NCI-H1930 (cell line): ENCODE results near the gene NFATC4.
"Not testable (repeated sequence)": the region's sequence is repeated elsewhere in the genome, so short reads cannot be mapped to it uniquely, and the experiment has no call there.

Experiments
- DNase-seq, 2 experiments: peaks; one replicate each; lab custom pipeline; 2025; lab: John Stamatoyannopoulos, UW

The NFATC4 gene

DNA sequence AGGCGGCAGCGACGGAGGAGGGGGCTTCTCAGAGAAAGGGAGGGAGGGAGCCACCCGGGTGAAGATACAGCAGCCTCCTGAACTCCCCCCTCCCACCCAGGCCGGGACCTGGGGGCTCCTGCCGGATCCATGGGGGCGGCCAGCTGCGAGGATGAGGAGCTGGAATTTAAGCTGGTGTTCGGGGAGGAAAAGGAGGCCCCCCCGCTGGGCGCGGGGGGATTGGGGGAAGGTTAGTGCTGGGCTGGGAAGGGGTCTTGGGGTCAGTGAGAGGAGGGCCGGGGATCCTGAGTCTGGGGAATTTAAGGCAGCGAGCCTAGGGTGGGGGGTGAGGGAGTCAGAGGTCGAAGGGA, 203 bp downstream of the NFATC4 start:
- DNase-seq, result no peak

DNA sequence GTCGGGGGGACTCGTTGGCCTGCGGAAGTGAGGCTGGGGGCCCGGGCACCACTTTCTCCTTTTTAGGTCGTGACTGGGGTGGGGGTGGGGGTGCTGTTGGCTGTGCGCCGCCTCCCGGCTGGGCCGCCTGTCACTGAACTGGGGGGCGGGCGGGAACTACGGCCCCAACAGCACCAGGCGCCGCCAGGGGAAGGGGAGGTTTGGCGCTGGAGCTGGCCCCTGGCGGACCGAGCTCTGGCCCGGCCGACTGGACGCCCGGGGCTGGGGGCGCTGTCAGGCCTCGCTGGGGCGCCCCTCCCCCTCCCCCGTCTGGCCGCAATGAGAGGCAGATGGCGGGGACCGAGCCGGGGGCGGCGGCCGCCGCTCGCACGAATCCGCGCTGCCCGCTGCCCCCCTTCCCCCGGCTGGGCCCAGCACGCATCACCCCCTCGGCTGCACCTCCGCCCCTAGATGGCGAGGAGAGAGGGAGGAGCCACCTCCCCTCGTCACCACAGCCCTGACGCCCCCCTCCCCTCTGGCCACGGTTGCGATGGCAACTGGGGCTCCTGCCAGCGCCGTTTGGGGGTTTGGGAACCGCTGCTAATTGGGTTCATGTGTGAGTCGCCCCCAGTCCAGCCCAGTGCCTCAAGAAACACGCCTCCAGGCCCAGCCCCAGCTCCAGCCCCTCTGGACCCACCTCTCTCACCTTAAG, 723 bp downstream of the NFATC4 start:
- DNase-seq, result peak; percentile 40 to 70

DNA sequence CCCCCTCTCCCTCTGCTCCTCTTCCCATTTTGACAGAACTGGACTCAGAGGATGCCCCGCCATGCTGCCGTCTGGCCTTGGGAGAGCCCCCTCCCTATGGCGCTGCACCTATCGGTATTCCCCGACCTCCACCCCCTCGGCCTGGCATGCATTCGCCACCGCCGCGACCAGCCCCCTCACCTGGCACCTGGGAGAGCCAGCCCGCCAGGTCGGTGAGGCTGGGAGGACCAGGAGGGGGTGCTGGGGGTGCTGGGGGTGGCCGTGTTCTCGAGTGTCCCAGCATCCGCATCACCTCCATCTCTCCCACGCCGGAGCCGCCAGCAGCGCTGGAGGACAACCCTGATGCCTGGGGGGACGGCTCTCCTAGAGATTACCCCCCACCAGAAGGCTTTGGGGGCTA, 1.5 kb downstream of the NFATC4 start:
- no peak for DNase-seq

DNA sequence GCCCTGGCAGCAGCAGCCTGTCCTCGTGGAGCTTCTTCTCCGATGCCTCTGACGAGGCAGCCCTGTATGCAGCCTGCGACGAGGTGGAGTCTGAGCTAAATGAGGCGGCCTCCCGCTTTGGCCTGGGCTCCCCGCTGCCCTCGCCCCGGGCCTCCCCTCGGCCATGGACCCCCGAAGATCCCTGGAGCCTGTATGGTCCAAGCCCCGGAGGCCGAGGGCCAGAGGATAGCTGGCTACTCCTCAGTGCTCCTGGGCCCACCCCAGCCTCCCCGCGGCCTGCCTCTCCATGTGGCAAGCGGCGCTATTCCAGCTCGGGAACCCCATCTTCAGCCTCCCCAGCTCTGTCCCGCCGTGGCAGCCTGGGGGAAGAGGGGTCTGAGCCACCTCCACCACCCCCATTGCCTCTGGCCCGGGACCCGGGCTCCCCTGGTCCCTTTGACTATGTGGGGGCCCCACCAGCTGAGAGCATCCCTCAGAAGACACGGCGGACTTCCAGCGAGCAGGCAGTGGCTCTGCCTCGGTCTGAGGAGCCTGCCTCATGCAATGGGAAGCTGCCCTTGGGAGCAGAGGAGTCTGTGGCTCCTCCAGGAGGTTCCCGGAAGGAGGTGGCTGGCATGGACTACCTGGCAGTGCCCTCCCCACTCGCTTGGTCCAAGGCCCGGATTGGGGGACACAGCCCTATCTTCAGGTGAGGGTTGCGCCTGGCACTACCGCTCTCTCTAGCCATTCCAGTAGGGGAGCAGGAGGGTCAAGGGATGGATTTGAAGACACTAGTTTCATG, 2.1 kb downstream of the NFATC4 start:
- DNase-seq, result no peak

DNA sequence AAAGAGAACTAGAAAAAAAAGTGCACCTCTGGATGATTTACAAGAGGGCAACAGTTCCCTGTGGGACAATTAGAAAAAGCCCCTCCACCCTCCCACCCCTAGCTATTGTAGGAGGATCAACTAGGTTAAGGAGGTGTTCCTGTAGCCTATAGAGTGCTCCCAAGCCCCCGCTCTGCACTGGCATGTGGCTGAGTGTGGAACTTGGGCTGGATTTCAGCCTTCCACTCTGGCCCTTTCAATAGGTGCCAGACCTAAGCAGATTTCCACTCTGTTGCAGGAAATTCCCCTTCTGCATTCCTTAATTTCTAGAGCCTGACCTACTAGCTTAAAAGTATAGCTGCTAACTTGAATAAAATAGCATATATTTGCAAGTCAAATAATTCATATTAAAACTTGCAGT, 2.8 kb downstream of the NFATC4 start:
- no peak for DNase-seq

DNA sequence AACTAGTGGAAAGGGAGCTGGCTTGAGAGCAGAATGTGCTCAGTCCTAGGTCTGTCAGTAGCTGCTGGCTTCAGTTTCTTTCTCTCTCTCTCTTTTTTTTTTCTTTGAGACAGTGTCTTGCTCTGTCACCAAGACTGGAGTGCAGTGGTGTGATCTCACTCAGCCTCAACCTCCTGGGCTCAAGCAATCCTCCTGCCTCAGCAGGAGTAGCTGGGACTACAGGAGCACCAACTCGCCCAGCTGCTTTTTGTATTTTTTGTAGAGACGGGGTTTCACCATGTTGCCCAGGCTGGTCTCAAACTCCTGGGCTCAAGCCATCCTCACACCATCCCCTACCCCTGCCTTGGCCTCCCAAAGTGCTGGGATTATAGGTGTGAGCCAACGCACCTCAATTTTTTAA, 3.6 kb downstream of the NFATC4 start:
- not testable (repeated sequence) for DNase-seq

DNA sequence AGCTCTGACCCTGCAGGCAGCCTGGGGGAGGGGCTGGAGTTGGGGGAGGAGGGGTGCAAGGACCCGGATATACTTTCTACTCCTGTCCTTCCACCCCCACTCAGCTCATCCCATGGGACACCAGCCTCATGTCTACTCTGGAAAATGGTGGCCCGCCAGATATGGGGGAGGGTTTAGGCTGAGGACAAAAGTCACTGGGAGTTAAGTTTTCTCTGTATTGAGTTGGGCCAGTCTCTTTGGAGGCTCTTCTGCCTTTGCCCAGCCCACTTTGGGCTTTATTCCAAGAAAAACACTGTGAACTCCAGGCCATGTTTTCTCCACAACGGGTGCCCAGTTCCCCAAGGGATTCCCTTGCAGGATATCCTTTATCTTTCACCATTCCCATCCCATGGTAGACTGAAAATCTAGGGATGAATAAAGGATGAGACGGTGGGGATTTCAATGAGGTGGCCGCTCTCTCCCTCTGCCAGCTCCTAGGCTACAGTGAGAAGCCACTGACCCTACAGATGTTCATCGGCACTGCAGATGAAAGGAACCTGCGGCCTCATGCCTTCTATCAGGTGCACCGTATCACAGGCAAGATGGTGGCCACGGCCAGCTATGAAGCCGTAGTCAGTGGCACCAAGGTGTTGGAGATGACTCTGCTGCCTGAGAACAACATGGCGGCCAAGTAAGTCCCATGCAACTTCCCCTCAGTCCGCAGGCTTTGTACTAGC, 4.9 kb downstream of the NFATC4 start:
- DNase-seq, result no peak

DNA sequence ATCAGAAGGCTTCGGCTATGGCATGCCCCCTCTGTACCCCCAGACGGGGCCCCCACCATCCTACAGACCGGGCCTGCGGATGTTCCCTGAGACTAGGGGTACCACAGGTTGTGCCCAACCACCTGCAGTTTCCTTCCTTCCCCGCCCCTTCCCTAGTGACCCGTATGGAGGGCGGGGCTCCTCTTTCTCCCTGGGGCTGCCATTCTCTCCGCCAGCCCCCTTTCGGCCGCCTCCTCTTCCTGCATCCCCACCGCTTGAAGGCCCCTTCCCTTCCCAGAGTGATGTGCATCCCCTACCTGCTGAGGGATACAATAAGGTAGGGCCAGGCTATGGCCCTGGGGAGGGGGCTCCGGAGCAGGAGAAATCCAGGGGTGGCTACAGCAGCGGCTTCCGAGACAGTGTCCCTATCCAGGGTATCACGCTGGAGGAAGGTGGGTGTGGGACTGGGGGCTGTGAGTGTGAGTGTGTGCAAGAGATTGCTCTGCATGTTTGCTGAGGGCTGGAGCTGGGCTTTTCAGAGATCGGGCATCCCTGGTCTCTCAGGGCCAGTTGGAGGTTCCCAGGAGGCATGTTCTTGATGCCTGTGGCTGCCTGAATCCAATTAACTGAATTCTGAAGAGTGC, 8.6 kb downstream of the NFATC4 start:
- no peak for DNase-seq

DNA sequence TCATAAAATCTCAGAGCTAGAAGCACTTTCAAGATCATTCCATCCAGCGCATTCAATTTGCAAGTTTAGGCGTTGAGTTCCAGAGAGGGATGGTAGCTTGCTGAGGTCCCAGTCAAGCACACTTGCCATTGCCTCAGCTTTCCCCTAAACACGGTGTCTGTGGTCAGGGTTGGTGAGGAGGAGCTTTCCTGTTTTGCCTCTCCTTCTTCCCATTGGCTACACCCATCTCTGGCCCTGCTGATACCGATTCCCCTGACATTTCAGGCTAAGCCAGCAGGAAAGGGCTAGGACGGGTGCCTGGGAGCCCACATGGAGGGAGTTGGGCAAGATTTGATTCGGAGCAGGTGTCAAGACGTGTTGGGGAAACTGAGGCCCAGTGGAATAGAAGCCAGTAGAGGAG, 9.1 kb downstream of the NFATC4 start:
- no peak for DNase-seq

DNA sequence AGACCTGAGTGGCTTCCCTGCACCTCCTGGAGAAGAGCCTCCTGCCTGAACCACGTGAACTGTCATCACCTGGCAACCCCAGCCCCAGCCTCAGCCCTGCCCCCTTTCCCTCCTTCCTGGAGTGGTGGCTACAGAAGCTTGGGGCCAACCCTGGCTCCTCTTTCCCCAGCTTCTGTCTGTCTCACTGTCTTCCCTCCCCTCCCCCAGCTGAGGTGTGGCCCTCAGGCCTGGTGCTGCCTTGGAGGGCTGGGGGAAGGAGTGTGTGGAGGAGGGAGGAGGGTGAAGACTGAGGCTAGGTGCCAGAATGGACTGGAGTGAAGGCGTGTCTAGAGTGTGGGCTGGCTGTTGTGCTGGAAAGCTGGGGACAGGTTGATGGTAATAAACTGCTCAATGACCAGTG, 9.7 kb downstream of the NFATC4 start:
- no peak for DNase-seq

DNA sequence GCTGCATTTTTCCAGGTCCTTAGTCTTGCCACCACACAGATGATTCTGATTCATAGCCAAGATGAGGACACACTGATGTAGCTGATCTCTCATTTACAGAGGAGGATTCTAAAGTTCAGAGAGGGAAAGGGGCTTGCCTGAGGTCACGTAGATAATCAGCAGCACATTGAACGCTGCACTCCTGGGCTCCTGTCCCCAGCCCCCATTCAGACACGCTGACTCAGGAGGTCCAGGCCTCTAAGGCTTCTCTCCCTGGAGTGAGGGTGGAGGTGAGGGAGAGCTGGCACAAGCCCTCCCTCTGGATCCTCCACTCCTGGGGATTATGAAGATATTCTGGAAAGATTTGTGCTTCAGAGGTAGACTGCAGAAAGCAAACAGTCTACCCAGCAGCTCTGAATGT, 10.3 kb downstream of the NFATC4 start:
- DNase-seq, result no peak

DNA sequence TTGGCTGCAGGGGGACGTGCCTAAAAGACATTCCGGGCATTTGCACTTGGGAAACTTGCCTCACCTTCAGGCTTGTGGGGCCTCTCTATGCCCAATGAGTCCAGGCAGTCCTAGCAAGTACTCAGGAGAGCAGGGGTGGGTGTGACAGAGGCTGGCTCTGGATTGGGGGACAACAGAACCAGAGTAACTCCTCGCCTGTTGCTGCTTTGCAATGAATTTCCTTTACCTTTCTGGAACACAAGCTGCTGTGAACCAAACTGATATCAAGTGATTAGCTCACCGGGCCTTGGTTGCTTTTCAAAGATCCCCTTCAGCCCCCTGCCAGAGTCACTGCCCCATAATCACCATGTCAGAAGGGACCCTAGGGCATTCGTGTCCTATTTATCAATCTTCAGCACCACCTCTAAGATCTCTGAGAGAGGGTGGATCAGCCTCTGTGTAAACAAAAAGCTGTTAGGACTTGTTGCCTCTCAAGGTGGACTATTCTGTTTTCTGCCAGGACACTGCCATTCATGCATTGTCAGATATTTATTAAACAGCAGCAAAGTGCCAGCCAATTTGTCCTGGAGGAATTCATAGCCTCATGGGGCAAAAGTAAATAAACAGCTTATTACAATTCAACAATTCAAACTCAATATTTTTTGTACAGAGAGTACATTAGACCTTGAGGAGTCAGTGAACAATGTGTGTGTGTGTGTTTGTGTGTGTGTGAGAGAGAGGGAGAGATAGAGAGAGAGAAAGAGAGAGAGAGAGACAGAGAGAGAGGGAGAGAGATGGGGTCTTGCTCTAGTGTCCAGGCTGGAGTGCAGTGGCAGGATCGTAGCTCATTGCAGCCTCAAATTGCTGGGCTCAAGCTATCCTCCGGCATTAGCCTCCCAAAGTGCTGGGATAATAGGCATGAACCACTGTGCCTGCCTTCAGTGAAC, 11.3 kb downstream of the NFATC4 start:
- no peak for DNase-seq

DNA sequence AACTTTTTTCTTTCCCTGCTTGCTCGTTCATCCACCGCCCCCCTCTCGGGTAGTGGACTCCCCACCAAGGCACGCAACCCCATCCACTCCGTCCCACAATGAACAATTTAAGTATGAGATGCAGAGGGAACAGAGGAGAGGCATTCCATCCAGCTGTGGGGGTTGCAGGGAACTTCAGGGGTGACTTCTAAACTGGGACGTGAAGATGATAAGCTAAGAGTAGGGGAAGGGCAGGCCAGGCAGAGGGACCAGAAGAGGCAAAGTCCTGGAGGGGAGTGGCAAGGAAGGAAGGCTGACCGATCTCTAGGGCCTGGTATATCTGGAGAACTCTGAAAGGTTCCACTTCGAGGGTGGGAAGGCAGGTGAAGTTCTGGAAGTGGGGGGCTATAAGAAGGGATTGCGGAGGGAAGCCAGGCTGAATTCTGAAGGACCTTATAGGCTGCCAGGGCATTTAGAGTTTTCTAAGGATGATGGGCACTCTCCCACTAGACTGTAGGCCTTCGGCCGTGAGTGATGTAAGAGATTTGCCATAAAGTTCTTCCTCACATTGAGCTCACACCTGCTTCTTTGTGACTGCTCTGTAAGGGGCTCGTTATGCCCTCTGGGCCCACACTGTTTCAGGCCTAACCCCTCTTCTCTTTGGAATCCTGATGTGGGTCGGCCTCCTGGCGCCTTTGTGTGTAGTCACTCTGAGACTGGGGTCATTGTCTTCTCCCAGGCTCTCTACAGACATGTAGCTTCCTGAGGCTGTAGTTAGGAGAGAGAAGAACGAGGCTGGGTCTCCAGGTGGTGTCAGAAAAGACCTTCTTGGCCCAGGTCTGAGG, 12.1 kb downstream of the NFATC4 start:
- no peak for DNase-seq

DNA sequence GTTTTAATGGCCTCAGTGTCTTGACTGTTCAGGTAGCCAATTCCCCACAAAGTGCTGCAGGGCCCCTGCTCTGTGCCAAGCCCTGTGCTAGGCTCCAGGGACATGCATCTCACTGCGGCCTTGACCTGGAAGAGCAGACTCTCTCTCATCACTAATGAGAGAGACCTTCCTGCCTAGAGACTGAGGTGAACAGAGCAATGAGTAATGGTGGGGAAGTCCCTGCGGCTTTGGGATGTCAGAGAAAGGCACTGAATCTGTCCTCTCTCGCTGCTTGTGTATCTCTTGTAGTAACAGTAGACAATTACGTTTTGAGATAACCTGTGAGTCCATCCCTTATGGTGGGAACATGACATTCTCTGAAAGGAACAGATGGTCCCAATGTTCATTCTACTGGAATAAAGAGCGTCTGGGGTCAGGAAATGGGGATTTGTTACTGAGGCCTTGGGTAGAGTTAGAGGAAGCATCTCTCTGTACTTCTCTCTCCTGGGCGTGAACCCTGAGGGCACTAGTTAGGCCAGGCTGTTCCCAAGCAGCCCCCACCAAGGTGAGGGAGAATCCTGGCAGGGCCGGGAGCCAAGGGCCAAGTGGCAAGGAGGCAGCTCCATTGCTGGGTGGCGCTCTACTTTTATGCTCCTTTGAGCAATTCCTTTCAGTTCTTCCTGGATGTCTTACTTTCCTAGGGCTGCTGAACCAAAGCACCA, 13.5 kb downstream of the NFATC4 start:
- DNase-seq, result no peak

DNA sequence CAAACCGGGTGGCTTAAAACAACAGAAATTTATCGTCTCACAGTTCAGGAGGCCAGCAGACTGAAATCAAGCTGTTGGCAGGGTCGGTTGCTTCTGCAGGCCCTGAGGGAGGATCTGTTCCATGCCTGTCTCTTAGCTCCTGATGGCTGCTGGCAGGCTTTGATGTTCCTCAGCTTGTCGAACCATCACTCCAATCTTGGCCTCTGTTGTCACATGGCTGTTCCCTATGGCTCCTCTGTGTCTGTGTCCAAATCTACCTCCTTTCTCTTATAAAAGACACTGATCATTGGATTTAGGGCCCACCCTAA, 14.0 kb downstream of the NFATC4 start:
- DNase-seq, result no peak

DNA sequence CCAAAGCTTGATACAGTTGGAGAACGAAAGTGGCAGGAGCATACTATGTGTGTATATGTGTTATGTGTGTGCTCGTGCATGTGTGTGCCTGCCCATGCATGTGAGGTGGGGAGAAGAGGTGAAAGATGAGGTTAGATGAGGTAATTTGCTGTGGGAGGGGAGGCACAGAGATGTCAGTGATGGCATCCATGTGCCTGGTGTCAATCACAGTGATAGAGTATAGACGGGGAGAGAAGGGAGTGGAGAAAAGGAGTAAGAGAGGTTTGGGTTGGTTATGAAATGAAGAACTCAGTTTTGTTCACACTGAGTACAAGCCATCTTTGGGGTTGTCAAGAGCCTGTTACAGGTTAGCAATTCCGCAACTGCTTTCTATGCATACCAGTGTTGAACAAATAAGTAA, 16.2 kb downstream of the NFATC4 start:
- DNase-seq, result no peak

DNA sequence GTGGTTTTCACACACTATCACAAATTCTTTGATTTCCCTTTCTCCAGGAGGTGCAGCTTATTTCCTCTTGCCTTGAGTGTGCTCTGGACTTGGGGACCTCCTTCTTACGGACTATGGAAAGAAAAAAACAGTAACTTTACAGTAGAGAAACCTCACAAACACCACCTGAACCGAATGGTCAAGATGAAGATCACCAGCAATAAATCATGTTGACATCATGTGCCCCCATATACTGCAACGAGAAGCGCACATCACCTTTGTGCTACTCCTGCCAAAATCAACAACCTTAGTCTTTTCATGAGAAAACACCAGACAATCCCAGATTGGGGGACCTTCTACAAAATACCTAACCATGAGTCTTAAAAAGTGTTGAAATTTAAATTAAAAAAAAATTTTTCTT, 17.5 kb downstream of the NFATC4 start:
- no peak for DNase-seq

DNA sequence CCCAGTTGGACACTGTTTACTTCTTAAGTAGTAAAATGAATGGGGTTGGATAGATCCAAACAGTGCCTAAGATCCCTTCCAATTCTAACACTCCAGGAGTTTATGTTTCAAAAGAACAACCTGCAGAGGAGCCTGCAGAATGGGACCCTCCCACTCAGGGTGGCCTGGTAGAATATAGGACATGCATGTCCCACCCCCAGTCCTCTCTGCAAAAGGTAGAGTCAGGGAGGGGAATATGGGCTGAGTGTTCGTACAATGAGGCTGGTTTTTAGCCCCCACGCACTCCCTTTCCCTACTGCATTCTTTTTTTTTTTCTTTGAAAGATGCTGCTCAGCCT, 19.0 kb downstream of the NFATC4 start:
- DNase-seq, result no peak

DNA sequence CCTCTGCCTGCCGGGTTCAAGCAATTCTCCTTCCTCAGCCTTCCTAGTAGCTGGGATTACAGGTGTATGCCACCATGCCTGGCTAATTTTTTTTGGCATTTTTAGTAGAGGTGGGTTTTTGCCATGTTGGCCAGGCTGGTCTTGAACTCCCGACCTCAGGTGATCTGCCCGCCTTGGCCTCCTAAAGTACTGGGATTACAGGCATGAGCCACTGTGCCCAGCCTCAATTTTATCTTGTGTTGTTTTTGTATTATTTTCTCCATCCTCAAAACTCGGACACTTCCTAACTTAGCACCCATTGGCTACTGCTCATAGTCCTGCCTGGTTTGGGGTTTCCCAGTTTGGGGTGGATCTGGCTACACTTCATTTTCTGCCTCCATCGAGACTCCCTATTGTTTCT, 19.6 kb downstream of the NFATC4 start:
- not testable (repeated sequence) for DNase-seq

DNA sequence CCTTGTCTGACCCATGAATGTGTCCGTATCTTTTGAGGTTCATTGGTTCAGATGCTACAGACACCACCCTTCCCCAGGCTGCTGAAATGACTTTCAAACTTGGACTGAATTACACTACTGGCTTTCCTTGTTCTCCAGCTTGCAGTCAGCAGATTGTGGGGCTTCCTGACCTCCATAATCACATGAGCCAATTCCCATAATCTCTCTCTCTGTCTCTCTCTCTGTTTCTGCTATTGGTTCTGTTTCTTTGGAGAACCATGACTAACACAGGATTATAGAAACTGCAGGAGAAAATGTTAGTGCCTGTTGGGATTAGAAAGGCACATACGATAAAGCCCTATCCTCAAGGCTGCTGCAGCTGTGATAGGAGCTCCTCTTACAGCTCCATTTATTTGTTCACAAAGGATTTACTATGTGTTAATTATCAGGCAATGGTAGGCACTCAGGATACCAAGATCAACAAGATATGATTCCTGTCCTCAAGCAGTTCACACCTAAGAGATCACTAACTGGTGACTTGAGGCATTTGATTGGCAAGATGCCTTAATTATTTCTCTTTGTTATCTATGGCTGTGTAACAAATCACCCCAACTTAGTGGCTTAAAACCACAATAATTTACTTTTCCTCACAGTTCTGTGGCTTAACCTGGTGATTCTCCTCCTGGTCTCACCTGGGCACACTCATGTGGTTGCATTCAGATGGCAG, 20.6 kb downstream of the NFATC4 start:
- DNase-seq, result no peak
